ENCODE data around the gene CAV1.

Gene CAV1

DNA sequence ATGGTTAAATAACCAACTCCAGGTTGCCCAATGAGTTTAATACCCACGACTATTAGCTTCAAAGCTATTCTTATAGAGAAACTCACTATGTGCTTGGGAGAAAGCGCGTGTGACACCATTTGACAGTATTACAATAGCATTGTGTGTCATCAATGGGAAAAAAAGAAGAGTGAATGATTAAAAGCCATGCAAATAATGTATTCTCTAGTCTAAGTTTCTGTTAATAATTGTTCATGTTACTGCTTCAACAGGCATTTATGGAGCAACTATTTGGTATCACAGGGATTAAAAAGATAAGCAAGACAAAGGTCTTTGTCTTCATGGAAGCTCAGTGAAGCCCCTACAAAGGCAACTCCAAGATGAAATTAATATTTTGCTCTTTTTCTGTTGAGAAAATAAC is 47.2 kb downstream of the CAV1 start:
- H3K27me3 ChIP-seq (replicated peaks; ENCODE audit: control insufficient read depth, insufficient read depth, low read length), result no peaks in the 10 kb centered on the region
- TF ChIP-seq, protein P1, sequence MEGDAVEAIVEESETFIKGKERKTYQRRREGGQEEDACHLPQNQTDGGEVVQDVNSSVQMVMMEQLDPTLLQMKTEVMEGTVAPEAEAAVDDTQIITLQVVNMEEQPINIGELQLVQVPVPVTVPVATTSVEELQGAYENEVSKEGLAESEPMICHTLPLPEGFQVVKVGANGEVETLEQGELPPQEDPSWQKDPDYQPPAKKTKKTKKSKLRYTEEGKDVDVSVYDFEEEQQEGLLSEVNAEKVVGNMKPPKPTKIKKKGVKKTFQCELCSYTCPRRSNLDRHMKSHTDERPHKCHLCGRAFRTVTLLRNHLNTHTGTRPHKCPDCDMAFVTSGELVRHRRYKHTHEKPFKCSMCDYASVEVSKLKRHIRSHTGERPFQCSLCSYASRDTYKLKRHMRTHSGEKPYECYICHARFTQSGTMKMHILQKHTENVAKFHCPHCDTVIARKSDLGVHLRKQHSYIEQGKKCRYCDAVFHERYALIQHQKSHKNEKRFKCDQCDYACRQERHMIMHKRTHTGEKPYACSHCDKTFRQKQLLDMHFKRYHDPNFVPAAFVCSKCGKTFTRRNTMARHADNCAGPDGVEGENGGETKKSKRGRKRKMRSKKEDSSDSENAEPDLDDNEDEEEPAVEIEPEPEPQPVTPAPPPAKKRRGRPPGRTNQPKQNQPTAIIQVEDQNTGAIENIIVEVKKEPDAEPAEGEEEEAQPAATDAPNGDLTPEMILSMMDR (IDR thresholded peaks at IDR 0.05; ENCODE audit: insufficient read depth, low read length, poor library complexity, severe bottlenecking), result no peak
- no peak for DNase-seq (ENCODE audit: extremely low read depth, insufficient read length)
- no peaks in the 10 kb centered on the region for H3K36me3 ChIP-seq (ENCODE audit: control insufficient read depth, insufficient read depth, low read length)
- H3K4me3 ChIP-seq (replicated peaks; ENCODE audit: low read depth, low read length), result no peak overlapping the region

DNA sequence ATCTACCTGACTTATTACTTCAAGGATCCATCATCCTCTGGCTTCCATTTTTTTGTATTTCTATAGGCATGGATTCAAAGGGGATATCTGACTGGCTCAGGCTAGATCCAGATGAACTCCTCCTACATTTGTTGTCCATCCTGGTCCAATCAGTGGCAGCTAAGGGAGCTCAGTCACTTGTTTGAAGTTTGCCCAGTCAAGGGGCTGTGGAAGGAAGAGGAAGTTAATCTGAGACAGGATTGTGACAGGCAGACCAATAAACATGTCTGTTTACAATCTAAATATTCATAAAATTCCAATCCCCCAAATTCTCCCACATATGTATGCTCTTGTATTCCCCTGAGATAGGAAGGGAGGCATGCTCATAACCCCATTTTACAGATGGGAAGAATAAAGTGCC is 48.7 kb downstream of the CAV1 start:
- Histone ChIP-seq H3K36me3 (ENCODE audit: control insufficient read depth, insufficient read depth, low read length) (no peaks in the 10 kb centered on the region), H3K27me3 (replicated peaks; ENCODE audit: control insufficient read depth, insufficient read depth, low read length) (no peaks in the 10 kb centered on the region), H3K4me3 (replicated peaks; ENCODE audit: low read depth, low read length) (no peak overlapping the region)
- no peak for DNase-seq (ENCODE audit: extremely low read depth, insufficient read length)
- TF ChIP-seq, protein P1 (IDR thresholded peaks at IDR 0.05; ENCODE audit: insufficient read depth, low read length, poor library complexity, severe bottlenecking), result no peak

DNA sequence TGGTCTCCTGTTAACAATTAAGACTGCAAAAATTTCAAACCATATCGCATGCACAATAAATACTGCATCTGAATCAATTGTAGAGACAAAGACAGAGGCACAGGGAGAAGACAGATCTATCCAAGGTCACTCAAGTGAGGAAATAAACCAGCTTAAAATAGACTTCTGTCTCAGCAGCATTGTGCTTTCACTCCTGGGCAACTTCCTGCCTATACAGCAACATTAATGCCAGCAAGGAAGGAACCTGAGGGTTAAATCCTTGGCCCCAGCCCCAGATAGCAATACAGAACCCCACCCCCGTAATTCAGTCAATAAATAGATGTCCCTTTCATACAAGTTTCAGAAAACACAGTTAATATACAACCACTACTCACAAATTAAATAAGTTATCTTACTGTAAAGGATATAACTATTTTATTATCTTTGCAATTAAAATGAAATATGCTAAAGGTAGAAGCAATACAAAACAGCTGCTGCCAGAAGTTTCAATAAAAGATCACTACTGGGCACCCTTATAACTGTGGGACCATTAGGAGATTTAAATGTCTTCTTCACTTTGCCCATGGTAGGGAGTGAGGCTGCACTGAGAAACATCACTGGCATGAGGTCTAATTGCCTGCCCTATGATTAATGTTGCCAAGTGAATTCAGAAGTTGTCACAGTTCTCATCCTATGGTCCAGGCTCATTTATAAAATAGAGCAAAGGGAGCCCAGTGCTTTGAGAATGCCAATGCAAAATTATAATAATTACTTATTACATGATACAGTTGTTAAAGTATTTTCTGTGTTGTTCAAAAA is 49.4 kb downstream of the CAV1 start:
- no peak for DNase-seq (ENCODE audit: extremely low read depth, insufficient read length)
- TF ChIP-seq, protein P1 (IDR thresholded peaks at IDR 0.05; ENCODE audit: insufficient read depth, low read length, poor library complexity, severe bottlenecking), result no peak
- no peak overlapping the region for H3K4me3 ChIP-seq (replicated peaks; ENCODE audit: low read depth, low read length)
- no peaks in the 10 kb centered on the region for H3K27me3 ChIP-seq (replicated peaks; ENCODE audit: control insufficient read depth, insufficient read depth, low read length)
- H3K36me3 ChIP-seq (ENCODE audit: control insufficient read depth, insufficient read depth, low read length), result no peaks in the 10 kb centered on the region

DNA sequence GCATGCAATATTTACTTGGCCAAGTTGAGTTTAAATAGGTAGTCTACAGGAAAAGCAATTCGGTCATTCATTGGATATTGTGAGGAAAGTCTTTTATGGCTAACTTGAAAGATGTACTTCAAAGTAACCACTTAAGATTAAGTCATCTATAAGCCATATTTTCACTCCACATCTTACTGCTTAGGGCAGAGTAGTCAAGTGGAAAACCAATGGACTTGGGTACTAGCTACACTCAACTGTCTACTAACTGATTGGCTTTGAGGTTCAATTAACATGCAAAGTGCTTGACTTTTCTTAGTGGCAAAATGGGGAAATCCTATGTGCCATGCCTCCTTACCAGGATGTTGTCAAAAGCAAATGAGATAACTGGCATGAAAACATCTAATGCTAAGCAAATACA is 51.0 kb downstream of the CAV1 start:
- no peaks in the 10 kb centered on the region for H3K27me3 ChIP-seq (replicated peaks; ENCODE audit: control insufficient read depth, insufficient read depth, low read length)
- H3K36me3 ChIP-seq (ENCODE audit: control insufficient read depth, insufficient read depth, low read length), result no peaks in the 10 kb centered on the region
- DNase-seq (ENCODE audit: extremely low read depth, insufficient read length), result peak; percentile 9
- TF ChIP-seq, protein P1 (IDR thresholded peaks at IDR 0.05; ENCODE audit: insufficient read depth, low read length, poor library complexity, severe bottlenecking), result no peak
- no peak overlapping the region for H3K4me3 ChIP-seq (replicated peaks; ENCODE audit: low read depth, low read length)

DNA sequence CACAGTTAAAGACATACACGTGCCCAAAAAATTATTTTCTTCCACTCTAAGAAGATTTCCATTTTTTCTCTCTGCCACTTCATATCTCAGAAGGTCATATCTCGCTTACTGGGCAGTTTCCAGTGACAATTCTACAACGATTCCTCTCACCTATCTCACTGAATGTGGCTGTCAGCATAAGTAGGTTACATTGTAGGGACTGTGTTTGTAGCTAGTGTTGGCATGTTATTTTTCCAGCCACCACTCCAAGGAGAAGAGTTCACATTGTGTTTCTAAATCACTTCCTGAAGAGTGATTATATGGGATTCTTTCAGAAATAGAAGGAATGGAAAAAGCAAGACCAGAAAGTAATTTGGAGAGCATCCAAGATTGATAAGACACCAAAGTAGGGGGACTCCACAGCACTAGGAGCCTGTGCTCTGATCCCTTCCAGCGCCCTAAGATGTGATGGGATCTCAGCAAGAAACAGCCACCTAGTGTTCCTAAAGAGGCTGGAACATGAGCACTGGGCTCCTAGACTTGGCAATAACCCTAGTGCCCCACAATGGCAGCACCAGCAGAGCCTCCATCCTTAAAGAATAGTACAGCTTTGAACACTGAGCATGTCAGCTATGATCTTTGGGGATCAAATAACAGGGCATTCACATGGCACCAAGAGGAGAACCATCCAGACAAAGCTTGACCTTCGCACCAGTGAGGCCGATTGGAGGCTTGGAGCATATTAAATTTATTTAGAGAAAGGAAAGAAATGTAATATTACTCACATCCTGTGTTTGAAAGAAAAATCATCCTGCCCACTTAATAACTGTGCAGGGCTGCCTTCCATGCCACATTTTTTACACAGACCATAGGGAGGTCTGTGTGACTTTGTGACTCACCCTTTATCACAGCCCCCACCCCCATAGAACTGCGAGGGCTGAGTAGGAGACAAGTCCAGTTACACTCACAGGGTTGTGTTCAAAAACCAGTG is 51.8 kb downstream of the CAV1 start:
- TF ChIP-seq, protein P1 (IDR thresholded peaks at IDR 0.05; ENCODE audit: insufficient read depth, low read length, poor library complexity, severe bottlenecking), result no peak
- H3K4me3 ChIP-seq (replicated peaks; ENCODE audit: low read depth, low read length), result no peak overlapping the region
- no peaks in the 10 kb centered on the region for H3K27me3 ChIP-seq (replicated peaks; ENCODE audit: control insufficient read depth, insufficient read depth, low read length)
- no peaks in the 10 kb centered on the region for H3K36me3 ChIP-seq (ENCODE audit: control insufficient read depth, insufficient read depth, low read length)
- DNase-seq (ENCODE audit: extremely low read depth, insufficient read length), result no peak
